Upper lobe of right lung (tissue), 1 donor: Measurements from ENCODE around the gene ANKS1B. TPM values are rescaled to one million over a fixed set of nuclear protein-coding genes. Genes with fewer than 3 reads are reported as not detected.

Source experiments
- ATAC-seq: fragments of 200-7000 bp; cut with Tn5 transposase; one replicate; pipeline ENCODE4 v1.9.1; 2020; ENCODE audit warnings: mild to moderate bottlenecking, moderate library complexity
- DNase-seq: peaks from one replicate; pipeline ENCODE4 v3.0.0-alpha.2; 2020
- H3K27ac ChIP-seq: fragments of 200-600 bp; one replicate; pipeline ENCODE4 v1.8.0; 2022
- H3K27me3 ChIP-seq: fragments of 200-600 bp; one replicate; pipeline ENCODE4 v1.8.0; 2022; ENCODE audit warnings: mild to moderate bottlenecking
- H3K36me3 ChIP-seq: fragments of 200-600 bp; one replicate; pipeline ENCODE4 v1.8.0; 2022
- H3K4me1 ChIP-seq: fragments of 200-600 bp; one replicate; pipeline ENCODE4 v1.8.0; 2022
- H3K4me3 ChIP-seq: fragments of 200-600 bp; one replicate; pipeline ENCODE4 v1.8.0; 2022; ENCODE audit warnings: mild to moderate bottlenecking
- H3K9me3 ChIP-seq: fragments of 200-600 bp; one replicate; pipeline ENCODE4 v1.8.0; 2022
- CTCF ChIP-seq: fragments of 200-600 bp; IDR thresholded peaks from one replicate; pipeline ENCODE4 v1.8.0; 2022; ENCODE audit warnings: antibody characterized with exemption
- intact Hi-C: fragments of 100-400 bp; cut with DNase I; formaldehyde crosslinking; loops from one replicate; pipeline ENCODE4 v1.11.0; 2022
- total RNA-seq: library from RNA; stranded (reverse); fragmentation: NEBNext Ultra II Directional; extraction: Animal tissue kit (Norgen Biotek cat#: 25700); gene quantifications from one replicate; pipeline ENCODE4 v1.2.1, GENCODE V29; 2021
- donor health status: DM: no; HTN: yes; CAD: no; lungs with severe emphysema.

Gene ANKS1B
- total RNA-seq, 1 donor from 2014 or later, result 5.3 TPM

- Histone ChIP-seq H3K4me1 (no peaks in the 10 kb centered on the region), H3K27ac (no peak overlapping the region), H3K4me3 (no peak overlapping the region), H3K27me3 (no peaks in the 10 kb centered on the region), H3K9me3 (no peaks in the 10 kb centered on the region), H3K36me3 (no peaks in the 10 kb centered on the region)
- TF ChIP-seq CTCF, result no peak
- intact Hi-C loops, result no loop called here
- no peak for ATAC-seq
- no peak for DNase-seq
Observed at GRCh38 chr12:99147130-99147529, 837.6 kb downstream of the ANKS1B start.

GRCh38 chr12:99146730-99147129 is 838.0 kb downstream of the ANKS1B start:
- no peak overlapping the region for H3K4me3 ChIP-seq
- intact Hi-C loops, result no loop called here
- DNase-seq (no peak), ATAC-seq (no peak)
- H3K4me1 ChIP-seq, result no peaks in the 10 kb centered on the region
- no peaks in the 10 kb centered on the region for H3K9me3 ChIP-seq
- no peak for TF ChIP-seq CTCF
- no peaks in the 10 kb centered on the region for H3K36me3 ChIP-seq
- H3K27me3 ChIP-seq, result no peaks in the 10 kb centered on the region
- no peak overlapping the region for H3K27ac ChIP-seq

GRCh38 chr12:99146185-99146584 is 838.6 kb downstream of the ANKS1B start:
- Histone ChIP-seq H3K9me3 (no peaks in the 10 kb centered on the region), H3K4me3 (no peak overlapping the region), H3K27me3 (no peaks in the 10 kb centered on the region), H3K4me1 (no peaks in the 10 kb centered on the region), H3K27ac (no peak overlapping the region), H3K36me3 (no peaks in the 10 kb centered on the region)
- intact Hi-C loops, result no loop called here
- TF ChIP-seq CTCF, result no peak
- ATAC-seq (peak; percentile 51), DNase-seq (no peak)

GRCh38 chr12:99142651-99143050 is 842.1 kb downstream of the ANKS1B start:
- H3K9me3 ChIP-seq, result no peaks in the 10 kb centered on the region
- no peaks in the 10 kb centered on the region for H3K36me3 ChIP-seq
- TF ChIP-seq CTCF, result no peak
- no peak overlapping the region for H3K27ac ChIP-seq
- no peak overlapping the region for H3K4me3 ChIP-seq
- intact Hi-C loops, result no loop called here
- no peaks in the 10 kb centered on the region for H3K4me1 ChIP-seq
- no peak for DNase-seq
- no peaks in the 10 kb centered on the region for H3K27me3 ChIP-seq
- no peak for ATAC-seq

GRCh38 chr12:99140017-99140720 is 844.6 kb downstream of the ANKS1B start:
- intact Hi-C loops, result no loop called here
- Histone ChIP-seq H3K4me1 (no peaks in the 10 kb centered on the region), H3K36me3 (no peaks in the 10 kb centered on the region), H3K27ac (no peak overlapping the region), H3K4me3 (no peak overlapping the region), H3K27me3 (no peaks in the 10 kb centered on the region), H3K9me3 (no peaks in the 10 kb centered on the region)
- TF ChIP-seq CTCF, result no peak
- no peak for DNase-seq
- no peak for ATAC-seq

- H3K27ac ChIP-seq, result no peak overlapping the region
- intact Hi-C loops, result no loop called here
- TF ChIP-seq CTCF, result no peak
Observed at GRCh38 chr12:99138393-99138792, 846.3 kb downstream of the ANKS1B start.

More at GRCh38 chr12:99138393-99138792, 846.3 kb downstream of the ANKS1B start:
- H3K4me3 ChIP-seq, result no peak overlapping the region
- no peaks in the 10 kb centered on the region for H3K4me1 ChIP-seq
- no peaks in the 10 kb centered on the region for H3K36me3 ChIP-seq
- H3K27me3 ChIP-seq, result no peaks in the 10 kb centered on the region
- DNase-seq (no peak), ATAC-seq (no peak)
- no peaks in the 10 kb centered on the region for H3K9me3 ChIP-seq
